Subcutaneous adipose tissue (tissue), 4 donors: ENCODE data around the gene ADAM12. TPM values are rescaled to one million over a fixed set of nuclear protein-coding genes. Genes with fewer than 3 reads are reported as not detected.

Experiments used
- CTCF ChIP-seq: fragments of 450-650 bp; IDR thresholded peaks from one replicate; pipeline ENCODE4 v1.5.1; 2016; ENCODE audit warnings: low read depth, mild to moderate bottlenecking, control low read depth, antibody characterized with exemption, moderate library complexity
- total RNA-seq, 4 donors: library from RNA; depleted of rRNA; stranded (reverse); fragments of >200 nt; gene quantifications; one replicate each; pipeline ENCODE4 v1.1.0, GENCODE V29; 2016

Gene ADAM12
- total RNA-seq, 4 donors from 2014 or later, result 11.5 to 20.4 (median 14.5) TPM

- TF ChIP-seq CTCF, result no peak
These were observed 42.2 kb upstream of the ADAM12 start for GRCh38 chr10:126430512-126430911.

- TF ChIP-seq CTCF, result no peak
These were observed 41.0 kb upstream of the ADAM12 start for GRCh38 chr10:126429275-126429674.

GRCh38 chr10:126425489-126426065 lies 37.3 kb upstream of the ADAM12 start:
- TF ChIP-seq CTCF, result no peak

GRCh38 chr10:126425032-126425431 lies 36.8 kb upstream of the ADAM12 start:
- no peak for TF ChIP-seq CTCF

GRCh38 chr10:126423732-126424491 lies 35.6 kb upstream of the ADAM12 start:
- no peak for TF ChIP-seq CTCF

- TF ChIP-seq CTCF, result no peak
These were observed 34.3 kb upstream of the ADAM12 start for GRCh38 chr10:126422567-126422966.

- TF ChIP-seq CTCF, result no peak
These were observed 33.5 kb upstream of the ADAM12 start for GRCh38 chr10:126421756-126422256.
